HCT116 (cell line): ENCODE data around the gene NUDT4. TPM values are rescaled to one million over a fixed set of nuclear protein-coding genes. Genes with fewer than 3 reads are reported as not detected.

Experiments
- ATAC-seq: fragments of 200-7000 bp; cut with Tn5 transposase; 2 replicates; pipeline ENCODE4 v1.9.1; 2020; ENCODE audit warnings: mild to moderate bottlenecking, moderate library complexity
- BruUV-seq: library from RNA; stranded (reverse); fragments of 400-500 nt; replicated peaks from 2 replicates; lab custom pipeline; 2021; lab: Mats Ljungman, UMichigan
- CTCF ChIA-PET: fragments of 300-600 bp; sonication (Branson Sonifier 250); formaldehyde crosslinking; loops from one replicate; lab custom pipeline; 2021; ENCODE audit warnings: antibody characterized with exemption; lab: Charles Lee
- POLR2A ChIA-PET: fragments of 300-600, 350-600 bp; sonication (Branson Sonifier 250); formaldehyde crosslinking; loops from one replicate; lab custom pipeline; 2021; ENCODE audit warnings: antibody characterized with exemption; lab: Charles Lee
- RAD21 ChIA-PET, 2 experiments: fragments of 300-600 bp; sonication (Branson Sonifier 250); formaldehyde crosslinking; loops; one replicate each; lab custom pipeline; 2023; ENCODE audit warnings: low total read pairs in 2 of 2; ENCODE audit not compliant: uncharacterized antibody in 2 of 2, unreplicated experiment in 2 of 2, low non-redundant PET in 1 of 2; lab: Charles Lee
- DNase-seq: peaks from one replicate; pipeline ENCODE4 v3.0.0-alpha.2; 2010; ENCODE audit warnings: low read depth, low spot score
- H2AFZ ChIP-seq: fragments of 200-600 bp; shearing (Covaris generic), sonication (generic); 2 replicates; pipeline ENCODE4 v1.6.1; 2017; ENCODE audit warnings: low read depth, mixed run types, mixed read lengths, antibody characterized with exemption, low read length; ENCODE audit not compliant: poor library complexity, severe bottlenecking
- H3K27ac ChIP-seq: 2 replicates; pipeline ENCODE4 v1.5.1; 2012; ENCODE audit warnings: low read depth, low read length
- H3K27me3 ChIP-seq: fragments of 200-600 bp; sonication (generic); 2 replicates; pipeline ENCODE4 v1.6.1; 2016; ENCODE audit warnings: mixed run types, low read length, mixed read lengths; ENCODE audit not compliant: insufficient read depth
- H3K36me3 ChIP-seq, 2 experiments: fragments of 200-500 bp in 1 of 2; fragments of 200-600 bp in 1 of 2; sonication (Bioruptor generic) in 1 of 2; sonication (generic) in 1 of 2; 2 replicates each; pipeline versions ENCODE4 v1.5.1 to v1.6.1; 2014 to 2016; ENCODE audit warnings: low read length in 2 of 2, inconsistent platforms in 1 of 2, mixed read lengths in 1 of 2, mixed run types in 1 of 2; ENCODE audit not compliant: insufficient read depth in 2 of 2, control insufficient read depth in 1 of 2
- H3K4me1 ChIP-seq, 2 experiments: fragments of 200-600 bp in 1 of 2; sonication (generic) in 1 of 2; 2 replicates each; pipeline versions ENCODE4 v1.5.1 to v1.6.1; 2012 to 2017; ENCODE audit warnings: low read length in 2 of 2, inconsistent platforms in 1 of 2, mild to moderate bottlenecking in 1 of 2, mixed read lengths in 1 of 2, mixed run types in 1 of 2, moderate library complexity in 1 of 2; ENCODE audit not compliant: insufficient read depth in 2 of 2, control insufficient read depth in 1 of 2
- H3K4me2 ChIP-seq: fragments of 200-600 bp; sonication (generic); 2 replicates; pipeline ENCODE4 v1.6.1; 2017; ENCODE audit warnings: mixed run types, low read length, mixed read lengths
- H3K4me3 ChIP-seq, 2 experiments: fragments of 200-600 bp in 1 of 2; sonication (generic) in 1 of 2; replicated peaks in 1 of 2; 2 replicates each; pipeline ENCODE4 v1.5.1; 2011 to 2016; ENCODE audit warnings: low read length in 2 of 2, control low read depth in 1 of 2, low read depth in 1 of 2, mild to moderate bottlenecking in 1 of 2, mixed read lengths in 1 of 2, mixed run types in 1 of 2
- H3K79me2 ChIP-seq: fragments of 200-600 bp; sonication (generic); 2 replicates; pipeline ENCODE4 v1.6.1; 2017; ENCODE audit warnings: mild to moderate bottlenecking, mixed run types, low read length, moderate library complexity, mixed read lengths; ENCODE audit not compliant: insufficient read depth
- H3K9ac ChIP-seq: fragments of 200-600 bp; sonication (generic); 2 replicates; pipeline ENCODE4 v1.6.1; 2016; ENCODE audit warnings: low read length, mixed read lengths
- H3K9me2 ChIP-seq: fragments of 200-600 bp; sonication (generic), shearing (Covaris generic); 2 replicates; pipeline ENCODE4 v1.6.1; 2017; ENCODE audit warnings: mixed run types, mild to moderate bottlenecking, moderate library complexity; ENCODE audit not compliant: insufficient read depth
- H3K9me3 ChIP-seq, 2 experiments: fragments of 200-500 bp in 1 of 2; fragments of 200-600 bp in 1 of 2; sonication (Bioruptor generic) in 1 of 2; sonication (generic) in 1 of 2; 2 replicates each; pipeline ENCODE4 v1.6.1; 2014 to 2017; ENCODE audit warnings: low read length in 2 of 2, mixed read lengths in 2 of 2, inconsistent platforms in 1 of 2, low read depth in 1 of 2, mild to moderate bottlenecking in 1 of 2, mixed run types in 1 of 2, moderate library complexity in 1 of 2; ENCODE audit not compliant: control insufficient read depth in 1 of 2, insufficient read depth in 1 of 2
- H4K20me1 ChIP-seq: fragments of 200-600 bp; sonication (generic), shearing (Covaris generic); 2 replicates; pipeline ENCODE4 v1.6.1; 2017; ENCODE audit warnings: mixed run types, mild to moderate bottlenecking, moderate library complexity; ENCODE audit not compliant: insufficient read depth
- CEBPB ChIP-seq: IDR thresholded peaks from 2 replicates; pipeline ENCODE4 v1.6.1; 2012; ENCODE audit warnings: low read depth
- EGR1 ChIP-seq: IDR thresholded peaks from 2 replicates; pipeline ENCODE4 v1.6.1; 2012; ENCODE audit warnings: low read depth
- EZH2 ChIP-seq: fragments of 200-600 bp; sonication (generic); IDR thresholded peaks from 2 replicates; pipeline ENCODE4 v1.6.1; 2017; ENCODE audit warnings: antibody characterized with exemption, mixed run types
- EZH2phosphoT487 ChIP-seq: fragments of 200-600 bp; IDR thresholded peaks from 2 replicates; pipeline ENCODE4 v1.6.1; 2018; ENCODE audit warnings: antibody characterized with exemption, borderline replicate concordance
- FOSL1 ChIP-seq: IDR thresholded peaks from 2 replicates; pipeline ENCODE4 v1.6.1; 2012; ENCODE audit warnings: low read depth
- JUND ChIP-seq: IDR thresholded peaks from 2 replicates; pipeline ENCODE4 v1.6.1; 2012
- POLR2AphosphoS5 ChIP-seq: IDR thresholded peaks from 2 replicates; pipeline ENCODE4 v1.6.1; 2011; ENCODE audit warnings: mild to moderate bottlenecking, low read depth, low read length, moderate library complexity
- SIN3A ChIP-seq: IDR thresholded peaks from 2 replicates; pipeline ENCODE4 v1.6.1; 2012; ENCODE audit warnings: low read depth
- TCF7L2 ChIP-seq: IDR thresholded peaks from 2 replicates; pipeline ENCODE4 v1.7.0; 2011; ENCODE audit warnings: borderline replicate concordance, inconsistent platforms; ENCODE audit not compliant: insufficient read depth, insufficient read length; ENCODE audit errors: extremely low read depth
- YY1 ChIP-seq: IDR thresholded peaks from 2 replicates; pipeline ENCODE4 v1.6.1; 2011; ENCODE audit warnings: low read length, low read depth, moderate library complexity, mild to moderate bottlenecking; ENCODE audit not compliant: insufficient replicate concordance; ENCODE audit errors: extremely low read depth
- ZFX ChIP-seq: fragments of 450-650 bp; IDR thresholded peaks from 2 replicates; pipeline ENCODE4 v1.6.1; 2017
- intact Hi-C: fragments of 100-400 bp; cut with micrococcal nuclease; formaldehyde crosslinking; loops from 2 replicates; pipeline ENCODE4 v1.10.0; 2022
- total RNA-seq: library from RNA; stranded (reverse); gene quantifications from one replicate; pipeline ENCODE4 v1.2.1, GENCODE V29; 2021; ENCODE audit not compliant: unreplicated experiment
- TF ChIP-seq, protein P1 (sequence below), 3 experiments: fragments of 200-600 bp in 1 of 3; sonication (generic) in 1 of 3; IDR thresholded peaks in 2 of 3; conservative IDR thresholded peaks in 1 of 3; 2 replicates each; pipeline ENCODE4 v1.5.1; 2012 to 2017; ENCODE audit warnings: low read depth in 2 of 3, low read length in 2 of 3, antibody characterized with exemption in 1 of 3, borderline replicate concordance in 1 of 3, control low read depth in 1 of 3, mild to moderate bottlenecking in 1 of 3, mixed read lengths in 1 of 3, mixed run types in 1 of 3, moderate library complexity in 1 of 3; ENCODE audit not compliant: insufficient read depth in 1 of 3
- TF ChIP-seq, protein P2 (sequence below): IDR thresholded peaks from 2 replicates; pipeline ENCODE4 v1.6.1; 2012

Gene NUDT4
- total RNA-seq, 1 experiment from 2014 or later, result 41.2 TPM

DNA sequence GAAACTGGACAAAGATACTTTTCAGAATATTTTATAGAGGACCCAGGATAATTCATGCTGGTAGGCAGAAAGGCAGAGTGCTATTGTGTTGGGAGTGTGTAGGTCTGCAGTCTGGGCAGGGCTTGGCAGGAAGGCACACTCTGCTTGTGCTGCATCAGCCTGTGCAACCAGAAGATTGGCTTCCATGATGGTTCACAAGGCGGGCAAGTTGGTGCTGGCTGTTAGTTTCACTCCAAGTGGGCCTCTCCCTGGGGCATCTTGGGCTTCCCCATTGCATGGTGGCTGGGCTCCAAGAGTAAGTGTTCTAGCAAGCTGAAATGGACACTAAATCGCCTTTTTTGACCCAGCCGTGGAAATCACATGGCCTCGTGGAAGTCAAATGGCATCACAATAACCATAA is 65.9 kb downstream of the NUDT4 start:
- no peaks in the 10 kb centered on the region for H3K9me3 ChIP-seq
- ChIA-PET CTCF (no interaction called here), RAD21 (no interaction called here), POLR2A (no interaction called here)
- H3K79me2 ChIP-seq, result peaks cover 31% of the 10 kb centered on the region
- DNase-seq, result no peak
- intact Hi-C loops, result loop anchor here (2.0 kb wide), 1 partner anchor 23 kb away; the partner anchor contains the start of gene MRPL42
- no peaks in the 10 kb centered on the region for H3K27me3 ChIP-seq
- peak overlapping the region; percentile 78; the same call in 1 of the 2 replicates for H3K4me2 ChIP-seq
- H3K36me3 ChIP-seq, result no peaks in the 10 kb centered on the region
- no peak overlapping the region for H3K4me3 ChIP-seq
- H3K4me1 ChIP-seq, result peaks cover 18 to 27% of the 10 kb centered on the region in 2 experiments; a peak in 3 of 4 replicates
- H3K27ac ChIP-seq, result no peak overlapping the region
- no peaks in the 10 kb centered on the region for H3K9me2 ChIP-seq
- H4K20me1 ChIP-seq, result peaks cover 16% of the 10 kb centered on the region; the same call in 1 of the 2 replicates
- no peak overlapping the region for H2AFZ ChIP-seq
- ATAC-seq, result no peak
- TF ChIP-seq EZH2, result no peak
- TF ChIP-seq EZH2phosphoT487, result no peak
- TF ChIP-seq SIN3A, result no peak
- no peak for TF ChIP-seq JUND
- no peak for TF ChIP-seq FOSL1
- no peak for TF ChIP-seq CEBPB
- TF ChIP-seq, all 23 proteins: peak for 0
- no peak overlapping the region for H3K9ac ChIP-seq
- no TSS peak for BruUV-seq

DNA sequence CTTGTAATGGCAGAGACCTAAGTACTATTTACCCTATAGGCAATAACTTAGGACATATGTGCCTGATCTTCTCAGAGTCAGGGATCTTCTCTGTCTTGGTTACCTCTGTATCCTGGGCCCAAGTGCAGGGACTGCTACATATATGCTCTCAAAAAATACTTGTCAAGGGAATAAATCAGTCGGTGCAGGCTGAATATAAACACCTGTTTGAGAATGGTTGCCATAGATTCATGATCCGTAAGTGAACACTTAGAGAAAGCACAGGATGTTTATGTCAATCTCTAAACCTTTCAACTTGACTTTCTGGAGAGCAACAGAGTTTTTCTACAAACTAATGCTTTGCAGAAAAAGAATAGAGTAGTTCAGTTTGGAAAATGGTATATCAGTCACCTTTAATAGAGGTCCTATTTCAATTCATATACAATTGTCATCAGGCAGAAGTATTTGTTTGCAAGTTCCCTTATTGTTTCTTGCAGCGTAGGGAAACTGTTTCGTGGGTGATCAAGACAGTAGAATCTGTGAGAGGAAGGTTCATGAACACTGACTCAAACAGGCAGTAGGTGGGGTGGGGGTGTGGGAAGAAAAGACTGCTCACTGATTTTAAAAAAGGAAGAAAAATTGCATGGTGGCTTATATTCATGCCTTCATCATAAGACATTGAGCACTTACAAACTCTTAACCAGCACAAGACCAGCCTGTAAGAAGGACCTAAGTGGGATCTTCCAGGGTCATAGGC is 70.0 kb downstream of the NUDT4 start:
- no peak overlapping the region for H3K9ac ChIP-seq
- BruUV-seq, result no TSS peak
- H2AFZ ChIP-seq, result no peak overlapping the region
- POLR2A ChIA-PET, result no interaction called here
- no peak overlapping the region for H3K4me2 ChIP-seq
- no peaks in the 10 kb centered on the region for H4K20me1 ChIP-seq
- CTCF ChIA-PET, result no interaction called here
- H3K27me3 ChIP-seq, result no peaks in the 10 kb centered on the region
- no peaks in the 10 kb centered on the region for H3K36me3 ChIP-seq
- RAD21 ChIA-PET, result no interaction called here
- ATAC-seq (no peak), DNase-seq (no peak)
- H3K9me3 ChIP-seq, result 0 out of 4 replicates have a peak, but pooled peaks cover 0 to 3% of the 10 kb centered on the region in 2 experiments
- H3K79me2 ChIP-seq, result no peaks in the 10 kb centered on the region
- TF ChIP-seq FOSL1, result no peak
- TF ChIP-seq, protein P1, sequence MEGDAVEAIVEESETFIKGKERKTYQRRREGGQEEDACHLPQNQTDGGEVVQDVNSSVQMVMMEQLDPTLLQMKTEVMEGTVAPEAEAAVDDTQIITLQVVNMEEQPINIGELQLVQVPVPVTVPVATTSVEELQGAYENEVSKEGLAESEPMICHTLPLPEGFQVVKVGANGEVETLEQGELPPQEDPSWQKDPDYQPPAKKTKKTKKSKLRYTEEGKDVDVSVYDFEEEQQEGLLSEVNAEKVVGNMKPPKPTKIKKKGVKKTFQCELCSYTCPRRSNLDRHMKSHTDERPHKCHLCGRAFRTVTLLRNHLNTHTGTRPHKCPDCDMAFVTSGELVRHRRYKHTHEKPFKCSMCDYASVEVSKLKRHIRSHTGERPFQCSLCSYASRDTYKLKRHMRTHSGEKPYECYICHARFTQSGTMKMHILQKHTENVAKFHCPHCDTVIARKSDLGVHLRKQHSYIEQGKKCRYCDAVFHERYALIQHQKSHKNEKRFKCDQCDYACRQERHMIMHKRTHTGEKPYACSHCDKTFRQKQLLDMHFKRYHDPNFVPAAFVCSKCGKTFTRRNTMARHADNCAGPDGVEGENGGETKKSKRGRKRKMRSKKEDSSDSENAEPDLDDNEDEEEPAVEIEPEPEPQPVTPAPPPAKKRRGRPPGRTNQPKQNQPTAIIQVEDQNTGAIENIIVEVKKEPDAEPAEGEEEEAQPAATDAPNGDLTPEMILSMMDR (IDR thresholded peaks at IDR 0.05 in 2 of 3, conservative IDR thresholded peaks at IDR 0.05 in 1 of 3; ENCODE audit: borderline replicate concordance in 1 of 3, insufficient read depth in 1 of 3, low read depth in 2 of 3, low read length in 2 of 3), result no peak
- no peak for TF ChIP-seq TCF7L2
- no peak for TF ChIP-seq ZFX
- TF ChIP-seq JUND, result no peak
- no peak for TF ChIP-seq EGR1
- TF ChIP-seq SIN3A, result no peak
- TF ChIP-seq, protein P2, sequence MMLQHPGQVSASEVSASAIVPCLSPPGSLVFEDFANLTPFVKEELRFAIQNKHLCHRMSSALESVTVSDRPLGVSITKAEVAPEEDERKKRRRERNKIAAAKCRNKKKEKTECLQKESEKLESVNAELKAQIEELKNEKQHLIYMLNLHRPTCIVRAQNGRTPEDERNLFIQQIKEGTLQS, result no peak
- no peak for TF ChIP-seq POLR2AphosphoS5
- no peak for TF ChIP-seq CEBPB
- no peak for TF ChIP-seq YY1
- no peak overlapping the region for H3K4me3 ChIP-seq
- H3K9me2 ChIP-seq, result no peaks in the 10 kb centered on the region
- peaks cover 6 to 8% of the 10 kb centered on the region in 2 experiments; a peak in 3 of 4 replicates for H3K4me1 ChIP-seq
- intact Hi-C loops, result no loop called here
- H3K27ac ChIP-seq, result no peak overlapping the region
